Thyroid gland (tissue), 4 donors: ENCODE measurements around the gene BANK1.

Experiments used
- POLR2A ChIP-seq, 2 donors: fragments of 450-650 bp; IDR thresholded peaks; one replicate each; pipeline ENCODE4 v1.6.1; 2017; ENCODE audit warnings: antibody characterized with exemption in 2 of 2, mild to moderate bottlenecking in 2 of 2, moderate library complexity in 1 of 2
- TF ChIP-seq, protein P1 (sequence below), 6 experiments: fragments of 200-600 bp in 3 of 6; fragments of 450-650 bp in 3 of 6; sonication (generic) in 3 of 6; IDR thresholded peaks; one replicate each; pipeline ENCODE4 v1.5.1; 2016 to 2019; ENCODE audit warnings: antibody characterized with exemption in 6 of 6, mild to moderate bottlenecking in 2 of 6, inconsistent platforms in 1 of 6, moderate library complexity in 1 of 6

DNA sequence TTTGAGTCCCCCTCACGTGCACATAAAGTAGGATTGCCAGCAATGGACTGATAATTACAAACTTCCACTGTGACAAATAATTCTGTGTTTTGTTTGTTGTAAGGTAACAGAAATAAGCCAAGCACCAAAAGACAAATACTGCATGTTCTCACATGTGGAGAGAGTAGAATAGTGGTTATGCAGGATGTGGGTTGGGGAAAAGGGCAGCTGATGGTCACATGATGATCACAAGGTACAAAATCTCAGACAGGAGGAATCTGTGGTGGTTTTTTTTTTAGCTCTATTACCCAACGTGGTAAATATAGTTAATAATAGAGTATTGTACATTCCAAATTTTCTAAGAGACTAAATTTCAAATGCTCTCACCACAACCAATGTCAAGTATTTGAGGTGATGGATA lies 182.3 kb downstream of the BANK1 start:
- TF ChIP-seq, protein P1, sequence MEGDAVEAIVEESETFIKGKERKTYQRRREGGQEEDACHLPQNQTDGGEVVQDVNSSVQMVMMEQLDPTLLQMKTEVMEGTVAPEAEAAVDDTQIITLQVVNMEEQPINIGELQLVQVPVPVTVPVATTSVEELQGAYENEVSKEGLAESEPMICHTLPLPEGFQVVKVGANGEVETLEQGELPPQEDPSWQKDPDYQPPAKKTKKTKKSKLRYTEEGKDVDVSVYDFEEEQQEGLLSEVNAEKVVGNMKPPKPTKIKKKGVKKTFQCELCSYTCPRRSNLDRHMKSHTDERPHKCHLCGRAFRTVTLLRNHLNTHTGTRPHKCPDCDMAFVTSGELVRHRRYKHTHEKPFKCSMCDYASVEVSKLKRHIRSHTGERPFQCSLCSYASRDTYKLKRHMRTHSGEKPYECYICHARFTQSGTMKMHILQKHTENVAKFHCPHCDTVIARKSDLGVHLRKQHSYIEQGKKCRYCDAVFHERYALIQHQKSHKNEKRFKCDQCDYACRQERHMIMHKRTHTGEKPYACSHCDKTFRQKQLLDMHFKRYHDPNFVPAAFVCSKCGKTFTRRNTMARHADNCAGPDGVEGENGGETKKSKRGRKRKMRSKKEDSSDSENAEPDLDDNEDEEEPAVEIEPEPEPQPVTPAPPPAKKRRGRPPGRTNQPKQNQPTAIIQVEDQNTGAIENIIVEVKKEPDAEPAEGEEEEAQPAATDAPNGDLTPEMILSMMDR (IDR thresholded peaks at IDR 0.05): no peak
- TF ChIP-seq POLR2A (IDR thresholded peaks at IDR 0.05): no peak
